Lung microvascular endothelial cell (primary cell): ENCODE measurements around the gene ID2. TPM values are rescaled to one million over a fixed set of nuclear protein-coding genes. Genes with fewer than 3 reads are reported as not detected.

ENCODE experiments used
- DNase-seq, 2 donors: peaks; one replicate each; pipeline versions ENCODE4 v3.0.0 to v3.0.0-alpha.2; 2010; ENCODE audit warnings: low read depth in 2 of 2
- total RNA-seq: library from RNA; depleted of rRNA; stranded (reverse); fragments of >200 nt; gene quantifications from 2 replicates; pipeline ENCODE4 v1.2.1, GENCODE V29; 2014

Gene ID2
- total RNA-seq, 1 donor from 2014 or later = 141 TPM

DNA sequence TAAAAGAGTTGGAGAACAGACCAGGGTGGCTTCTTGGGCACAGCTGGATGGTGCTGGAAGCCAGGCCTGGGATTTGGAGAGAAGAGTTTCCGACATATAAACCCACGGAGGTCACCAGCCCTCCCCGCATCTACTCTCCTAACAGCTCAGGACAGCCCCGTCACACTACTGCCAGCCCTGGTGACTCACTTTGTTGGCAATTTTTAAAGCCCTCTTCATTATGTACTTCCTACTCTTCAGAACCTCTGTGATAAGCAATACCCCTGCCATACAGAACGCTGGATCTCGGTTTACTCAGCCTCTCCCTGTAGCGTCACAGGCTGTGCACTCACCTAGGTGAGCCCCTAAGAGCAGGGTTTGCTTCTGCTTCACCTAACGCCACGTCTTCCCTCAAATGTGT is 48.1 kb downstream of the ID2 start:
- no peak for DNase-seq

DNA sequence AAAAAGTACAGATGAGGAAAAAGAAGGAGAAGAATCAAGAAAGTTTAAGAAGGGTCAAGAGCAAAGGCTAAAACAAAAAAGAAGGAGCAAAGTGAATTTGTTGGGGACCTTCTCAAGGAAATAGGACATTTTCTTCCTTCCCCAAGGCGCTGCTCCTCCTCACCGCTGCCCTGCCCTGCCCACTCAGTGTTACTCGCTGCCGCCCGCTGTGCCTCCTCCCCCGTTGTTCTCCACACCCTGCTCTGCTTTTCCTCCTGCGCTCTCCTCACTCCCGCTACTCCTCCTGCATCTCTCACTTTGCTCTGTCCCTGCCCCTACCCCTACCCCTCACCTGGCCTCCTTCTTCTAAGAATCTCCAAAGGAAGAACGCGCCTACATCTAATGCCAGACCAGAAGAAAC is 50.7 kb downstream of the ID2 start:
- DNase-seq = no peak

Other genes with a start within 250 kb of the ID2 start
- 38.1 and 58.9 TPM in 2 replicates for gene KIDINS220, start 155.6 kb downstream of the ID2 start, total RNA-seq